CD14-positive monocyte (primary cell): ENCODE results near the gene DAZAP1. TPM values are rescaled to one million over a fixed set of nuclear protein-coding genes. Genes with fewer than 3 reads are reported as not detected.

Source experiments
- DNase-seq, 3 donors: peaks; one replicate each; pipeline ENCODE4 v3.0.0-alpha.2; 2011 to 2022
- H2AFZ ChIP-seq: 2 replicates; pipeline ENCODE4 v1.6.0; 2012; ENCODE audit warnings: mild to moderate bottlenecking, low read depth, low read length, inconsistent platforms; ENCODE audit not compliant: insufficient read depth, poor library complexity, severe bottlenecking
- H3K27ac ChIP-seq, 2 donors: 1 replicate in 1 of 2; 2 replicates in 1 of 2; pipeline ENCODE4 v1.5.1; 2012 to 2013; ENCODE audit warnings: low read length in 2 of 2, control low read depth in 1 of 2, inconsistent platforms in 1 of 2, low read depth in 1 of 2, mild to moderate bottlenecking in 1 of 2
- H3K27me3 ChIP-seq, 2 donors: one replicate each; pipeline versions ENCODE4 v1.6.0 to v1.6.1; 2011 to 2013; ENCODE audit warnings: low read length in 2 of 2; ENCODE audit not compliant: control insufficient read depth in 2 of 2, insufficient read depth in 2 of 2
- H3K36me3 ChIP-seq, 2 donors: replicated peaks in 1 of 2; 1 replicate in 1 of 2; 2 replicates in 1 of 2; pipeline versions ENCODE4 v1.5.1 to v1.6.1; 2012 to 2013; ENCODE audit warnings: low read length in 2 of 2, control low read depth in 1 of 2, inconsistent platforms in 1 of 2, mild to moderate bottlenecking in 1 of 2; ENCODE audit not compliant: insufficient read depth in 2 of 2, control insufficient read depth in 1 of 2
- H3K4me1 ChIP-seq, 2 donors: 1 replicate in 1 of 2; 2 replicates in 1 of 2; pipeline versions ENCODE4 v1.5.1 to v1.6.1; 2012 to 2013; ENCODE audit warnings: low read length in 2 of 2, control low read depth in 1 of 2, inconsistent platforms in 1 of 2, mild to moderate bottlenecking in 1 of 2, moderate library complexity in 1 of 2; ENCODE audit not compliant: insufficient read depth in 2 of 2, control insufficient read depth in 1 of 2
- H3K4me2 ChIP-seq: replicated peaks from 2 replicates; pipeline ENCODE3; 2012; ENCODE audit warnings: low read length, moderate library complexity, mild to moderate bottlenecking; ENCODE audit not compliant: poor library complexity, severe bottlenecking; ENCODE audit errors: extremely low read depth
- H3K4me3 ChIP-seq, 3 experiments: fragments of 200-600 bp in 1 of 3; sonication (generic) in 1 of 3; replicated peaks in 1 of 3; 1 replicate in 2 of 3; 2 replicates in 1 of 3; pipeline ENCODE4 v1.5.1; 2011 to 2013; ENCODE audit warnings: low read length in 3 of 3, mild to moderate bottlenecking in 3 of 3, control low read depth in 2 of 3, low read depth in 2 of 3, inconsistent platforms in 1 of 3, moderate library complexity in 1 of 3
- H3K79me2 ChIP-seq: 2 replicates; pipeline ENCODE4 v1.6.0; 2012; ENCODE audit warnings: mild to moderate bottlenecking, control low read depth, inconsistent platforms, low read length, moderate library complexity; ENCODE audit not compliant: insufficient read depth
- H3K9ac ChIP-seq: 2 replicates; pipeline ENCODE4 v1.6.0; 2017; ENCODE audit warnings: low read length, mild to moderate bottlenecking; ENCODE audit not compliant: insufficient read depth, poor library complexity, severe bottlenecking
- H3K9me3 ChIP-seq, 2 donors: replicated peaks in 1 of 2; 1 replicate in 1 of 2; 2 replicates in 1 of 2; pipeline versions ENCODE4 v1.5.1 to v1.6.1; 2012 to 2013; ENCODE audit warnings: low read length in 2 of 2, control low read depth in 1 of 2; ENCODE audit not compliant: control insufficient read depth in 1 of 2, insufficient read depth in 1 of 2
- H4K20me1 ChIP-seq: 2 replicates; pipeline ENCODE4 v1.6.0; 2012; ENCODE audit warnings: mild to moderate bottlenecking, low read length, control low read depth, moderate library complexity; ENCODE audit not compliant: insufficient read depth
- H3K27ac Mint-ChIP-seq, 7 donors: one replicate each; pipeline ENCODE4 v1.8.0; 2020; ENCODE audit warnings: mild to moderate bottlenecking in 7 of 7, mixed read lengths in 7 of 7, moderate library complexity in 6 of 7, inconsistent platforms in 2 of 7
- H3K27me3 Mint-ChIP-seq, 3 donors: one replicate each; pipeline ENCODE4 v1.8.0; 2021 to 2022; ENCODE audit warnings: low read depth in 3 of 3, mild to moderate bottlenecking in 3 of 3, mixed read lengths in 3 of 3, moderate library complexity in 3 of 3, inconsistent platforms in 1 of 3
- H3K36me3 Mint-ChIP-seq, 2 donors: one replicate each; pipeline ENCODE4 v1.8.0; 2020; ENCODE audit warnings: mixed read lengths in 2 of 2, inconsistent platforms in 1 of 2, mild to moderate bottlenecking in 1 of 2
- H3K4me1 Mint-ChIP-seq: one replicate; pipeline ENCODE4 v1.8.0; 2020; ENCODE audit warnings: mild to moderate bottlenecking, mixed read lengths
- H3K4me3 Mint-ChIP-seq, 2 donors: one replicate each; pipeline ENCODE4 v1.8.0; 2020; ENCODE audit warnings: mild to moderate bottlenecking in 2 of 2, mixed read lengths in 2 of 2, moderate library complexity in 1 of 2
- H3K9me3 Mint-ChIP-seq, 7 donors: one replicate each; pipeline ENCODE4 v1.8.0; 2020 to 2022; ENCODE audit warnings: mixed read lengths in 7 of 7, mild to moderate bottlenecking in 6 of 7, moderate library complexity in 6 of 7, inconsistent platforms in 2 of 7
- WGBS: methylation state at CpG from one replicate; pipeline ENCODE4 v1.1.5; 2013; ENCODE audit warnings: missing lambda C conversion rate; ENCODE audit not compliant: insufficient coverage; 5-methylcytosine and 5-hydroxymethylcytosine counted together
- intact Hi-C, 2 donors: fragments of 100-400 bp; cut with micrococcal nuclease; formaldehyde crosslinking; loops; one replicate each; pipeline versions ENCODE4 v1.15.0 to v1.15.1; 2023
- polyA plus RNA-seq, 3 donors: library from polyadenylated mRNA; depleted of rRNA in 1 of 3; unstranded in 2 of 3; stranded (reverse) in 1 of 3; fragments of 300-500 nt in 2 of 3; fragments of >200 nt in 1 of 3; fragmentation: Illumina TruSeq in 2 of 3; gene quantifications; 1 replicate in 2 of 3; 2 replicates in 1 of 3; pipeline ENCODE4 v1.2.3, GENCODE V29; 2012 to 2021
- TF ChIP-seq, protein P1 (sequence below): fragments of 200-600 bp; IDR thresholded peaks from one replicate; pipeline ENCODE4 v1.8.0; 2022; ENCODE audit warnings: antibody characterized with exemption, mild to moderate bottlenecking

The DAZAP1 gene
- polyA plus RNA-seq, 3 donors = 3.3 to 57.1 (median 4.2) TPM

- Mint-ChIP-seq H3K4me3 (peak overlapping the region in 1 of 2 donors; percentile 57), H3K9me3 (peaks cover 7 to 38% (median 16%) of the 10 kb centered on the region in 7 donors), H3K27me3 (peaks cover 84 to 99% (median 93%) of the 10 kb centered on the region in 3 donors), H3K36me3 (peaks cover 5 to 12% of the 10 kb centered on the region in 2 donors), H3K4me1 (peaks cover 9% of the 10 kb centered on the region), H3K27ac (no peak overlapping the region)
- no peak overlapping the region for H3K4me2 ChIP-seq
- no peaks in the 10 kb centered on the region for H3K36me3 ChIP-seq
- intact Hi-C loops = no loop called here
- H3K27ac ChIP-seq = no peak overlapping the region
- H3K9me3 ChIP-seq = peaks cover 6 to 33% of the 10 kb centered on the region in 2 donors
- peaks cover 7% of the 10 kb centered on the region for H4K20me1 ChIP-seq
- H3K4me3 ChIP-seq = no peak overlapping the region
- H3K4me1 ChIP-seq = peaks cover 15% of the 10 kb centered on the region in 2 donors
- H2AFZ ChIP-seq = no peak overlapping the region
- H3K27me3 ChIP-seq = peaks cover 45 to 95% of the 10 kb centered on the region in 2 donors
- no peaks in the 10 kb centered on the region for H3K79me2 ChIP-seq
- TF ChIP-seq, protein P1, sequence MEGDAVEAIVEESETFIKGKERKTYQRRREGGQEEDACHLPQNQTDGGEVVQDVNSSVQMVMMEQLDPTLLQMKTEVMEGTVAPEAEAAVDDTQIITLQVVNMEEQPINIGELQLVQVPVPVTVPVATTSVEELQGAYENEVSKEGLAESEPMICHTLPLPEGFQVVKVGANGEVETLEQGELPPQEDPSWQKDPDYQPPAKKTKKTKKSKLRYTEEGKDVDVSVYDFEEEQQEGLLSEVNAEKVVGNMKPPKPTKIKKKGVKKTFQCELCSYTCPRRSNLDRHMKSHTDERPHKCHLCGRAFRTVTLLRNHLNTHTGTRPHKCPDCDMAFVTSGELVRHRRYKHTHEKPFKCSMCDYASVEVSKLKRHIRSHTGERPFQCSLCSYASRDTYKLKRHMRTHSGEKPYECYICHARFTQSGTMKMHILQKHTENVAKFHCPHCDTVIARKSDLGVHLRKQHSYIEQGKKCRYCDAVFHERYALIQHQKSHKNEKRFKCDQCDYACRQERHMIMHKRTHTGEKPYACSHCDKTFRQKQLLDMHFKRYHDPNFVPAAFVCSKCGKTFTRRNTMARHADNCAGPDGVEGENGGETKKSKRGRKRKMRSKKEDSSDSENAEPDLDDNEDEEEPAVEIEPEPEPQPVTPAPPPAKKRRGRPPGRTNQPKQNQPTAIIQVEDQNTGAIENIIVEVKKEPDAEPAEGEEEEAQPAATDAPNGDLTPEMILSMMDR = no peak
- no peak overlapping the region for H3K9ac ChIP-seq
- WGBS = 79% methylated on average over 20 of the region's 30 CpGs
- no peak for DNase-seq
Observed at GRCh38 chr19:1452802-1453524, 45.6 kb downstream of the DAZAP1 start.

- no peak overlapping the region for H2AFZ ChIP-seq
- peaks cover 15% of the 10 kb centered on the region in 2 donors for H3K4me1 ChIP-seq
- peaks cover 6% of the 10 kb centered on the region for H4K20me1 ChIP-seq
- peaks cover 6 to 36% of the 10 kb centered on the region in 2 donors for H3K9me3 ChIP-seq
- no peaks in the 10 kb centered on the region for H3K36me3 ChIP-seq
- H3K9ac ChIP-seq = no peak overlapping the region
- peaks cover 46 to 96% of the 10 kb centered on the region in 2 donors for H3K27me3 ChIP-seq
- H3K4me3 Mint-ChIP-seq = peak overlapping the region in 1 of 2 donors; percentile 73
- H3K27ac ChIP-seq = no peak overlapping the region
- H3K27ac Mint-ChIP-seq = no peak overlapping the region
- no peak overlapping the region for H3K4me2 ChIP-seq
- no peaks in the 10 kb centered on the region for H3K79me2 ChIP-seq
- TF ChIP-seq, protein P1 = no peak
- peaks cover 82 to 99% (median 93%) of the 10 kb centered on the region in 3 donors for H3K27me3 Mint-ChIP-seq
- H3K36me3 Mint-ChIP-seq = peaks cover 5 to 13% of the 10 kb centered on the region in 2 donors
- H3K4me1 Mint-ChIP-seq = peaks cover 9% of the 10 kb centered on the region
- peaks cover 7 to 30% (median 13%) of the 10 kb centered on the region in 7 donors for H3K9me3 Mint-ChIP-seq
- intact Hi-C loops = no loop called here
- DNase-seq = peak in 1 of 3 donors; percentile 33
- H3K4me3 ChIP-seq = no peak overlapping the region
- 61% methylated on average over 18 of the region's 33 CpGs for WGBS
Observed at GRCh38 chr19:1453525-1454364, 46.4 kb downstream of the DAZAP1 start.
